ENCODE results near the gene NFIC. TPM values are rescaled to one million over a fixed set of nuclear protein-coding genes. Genes with fewer than 3 reads are reported as not detected.

NFIC gene
- total RNA-seq, 2 experiments from 2014 or later = 1.5 to 1.7 TPM

DNA sequence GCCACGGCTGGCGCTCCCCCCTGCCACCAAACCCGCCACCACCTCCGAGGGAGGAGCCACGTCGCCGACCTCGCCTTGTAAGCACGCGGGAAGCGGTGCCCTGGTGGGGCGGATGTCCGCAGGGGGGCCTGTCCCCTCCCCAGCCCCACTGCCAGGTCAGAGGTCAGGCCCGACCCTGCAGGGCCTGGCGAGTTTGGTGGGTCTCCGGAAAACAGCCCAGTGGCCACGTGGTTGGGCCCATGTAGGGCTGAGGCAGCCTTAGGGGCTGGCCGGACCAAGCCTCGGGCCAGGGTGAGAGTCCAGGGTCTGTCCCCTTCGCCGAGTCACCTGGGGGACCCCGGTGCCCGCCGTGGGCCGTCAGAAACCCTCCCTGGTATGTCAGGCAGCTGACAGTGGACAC, 87.5 kb downstream of the NFIC start:
- no peak for DNase-seq (ENCODE audit: low spot score)
- no peaks in the 10 kb centered on the region for H3K4me1 ChIP-seq (ENCODE audit: insufficient read depth, low read length, poor library complexity, severe bottlenecking)
- intact Hi-C loops (cut with micrococcal nuclease; ENCODE audit: unreplicated experiment) = no loop called here
- POLR2A ChIA-PET = no interaction called here
- H3K4me2 ChIP-seq (ENCODE audit: low read length) = no peak overlapping the region
- no peak overlapping the region for H2AFZ ChIP-seq (ENCODE audit: low read length)
- CTCF ChIA-PET (ENCODE audit: unreplicated experiment) = no interaction called here
- H4K20me1 ChIP-seq (ENCODE audit: insufficient read depth, low read length) = no peaks in the 10 kb centered on the region
- H3K9me3 ChIP-seq (ENCODE audit: low read length) = no peaks in the 10 kb centered on the region
- no peak overlapping the region for H3K4me3 ChIP-seq (ENCODE audit: low read depth, low read length, poor library complexity, severe bottlenecking)
- no peaks in the 10 kb centered on the region for H3K36me3 ChIP-seq (ENCODE audit: insufficient read depth, low read length)
- TF ChIP-seq, protein P1, sequence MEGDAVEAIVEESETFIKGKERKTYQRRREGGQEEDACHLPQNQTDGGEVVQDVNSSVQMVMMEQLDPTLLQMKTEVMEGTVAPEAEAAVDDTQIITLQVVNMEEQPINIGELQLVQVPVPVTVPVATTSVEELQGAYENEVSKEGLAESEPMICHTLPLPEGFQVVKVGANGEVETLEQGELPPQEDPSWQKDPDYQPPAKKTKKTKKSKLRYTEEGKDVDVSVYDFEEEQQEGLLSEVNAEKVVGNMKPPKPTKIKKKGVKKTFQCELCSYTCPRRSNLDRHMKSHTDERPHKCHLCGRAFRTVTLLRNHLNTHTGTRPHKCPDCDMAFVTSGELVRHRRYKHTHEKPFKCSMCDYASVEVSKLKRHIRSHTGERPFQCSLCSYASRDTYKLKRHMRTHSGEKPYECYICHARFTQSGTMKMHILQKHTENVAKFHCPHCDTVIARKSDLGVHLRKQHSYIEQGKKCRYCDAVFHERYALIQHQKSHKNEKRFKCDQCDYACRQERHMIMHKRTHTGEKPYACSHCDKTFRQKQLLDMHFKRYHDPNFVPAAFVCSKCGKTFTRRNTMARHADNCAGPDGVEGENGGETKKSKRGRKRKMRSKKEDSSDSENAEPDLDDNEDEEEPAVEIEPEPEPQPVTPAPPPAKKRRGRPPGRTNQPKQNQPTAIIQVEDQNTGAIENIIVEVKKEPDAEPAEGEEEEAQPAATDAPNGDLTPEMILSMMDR (conservative IDR thresholded peaks at IDR 0.05; ENCODE audit: low read length) = no peak
- no peak for TF ChIP-seq EZH2phosphoT487 (IDR thresholded peaks at IDR 0.05; ENCODE audit: borderline replicate concordance, low read depth, low read length)
- H3K9me2 ChIP-seq (ENCODE audit: insufficient read depth, low read length) = no peaks in the 10 kb centered on the region
- no peak overlapping the region for H3K27ac ChIP-seq (ENCODE audit: low read depth, low read length, poor library complexity, severe bottlenecking)
- H3K79me2 ChIP-seq (ENCODE audit: insufficient read depth, low read depth, low read length) = no peaks in the 10 kb centered on the region
- no TSS peak for BruUV-seq (replicated peaks)

DNA sequence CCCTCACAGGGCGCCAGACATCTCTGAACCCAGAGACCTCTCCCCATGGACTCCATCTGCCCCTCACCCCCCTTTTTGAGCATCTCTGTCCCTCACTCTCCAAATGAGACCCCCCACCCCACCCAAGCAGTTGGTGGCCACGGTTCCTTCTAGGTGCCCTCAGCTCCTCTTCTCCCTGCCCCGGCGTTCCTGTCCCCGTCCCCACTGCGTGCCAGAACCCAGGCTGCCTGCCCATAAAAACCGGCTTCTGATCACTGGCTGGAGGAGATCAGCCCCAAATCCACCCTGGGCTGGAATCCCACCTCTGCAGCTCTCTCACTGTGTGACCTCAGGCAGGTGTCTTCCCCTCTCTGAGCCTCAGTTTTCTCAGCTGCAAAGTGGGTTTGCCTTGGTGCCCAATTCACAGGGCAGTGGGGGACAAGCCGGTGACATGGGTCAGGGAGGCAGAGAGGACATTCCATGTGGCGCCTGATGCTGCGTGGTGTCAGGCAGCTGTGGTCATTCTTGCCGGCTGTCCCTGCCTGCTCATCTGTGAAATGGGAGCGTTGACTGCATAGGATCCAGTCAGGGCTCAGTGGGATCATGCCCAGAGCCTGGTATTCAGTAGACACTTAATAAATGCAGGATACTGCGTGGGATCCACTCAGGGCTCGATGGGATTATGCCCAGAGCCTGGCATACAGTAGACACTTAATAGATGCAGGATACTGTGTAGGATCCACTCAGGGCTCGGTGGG, 88.4 kb downstream of the NFIC start:
- POLR2A ChIA-PET = no interaction called here
- Histone ChIP-seq H3K4me1 (ENCODE audit: insufficient read depth, low read length, poor library complexity, severe bottlenecking) (no peaks in the 10 kb centered on the region), H3K27ac (ENCODE audit: low read depth, low read length, poor library complexity, severe bottlenecking) (no peak overlapping the region), H2AFZ (ENCODE audit: low read length) (no peak overlapping the region), H3K36me3 (ENCODE audit: insufficient read depth, low read length) (no peaks in the 10 kb centered on the region), H3K79me2 (ENCODE audit: insufficient read depth, low read depth, low read length) (no peaks in the 10 kb centered on the region), H3K9me2 (ENCODE audit: insufficient read depth, low read length) (no peaks in the 10 kb centered on the region), H3K4me2 (ENCODE audit: low read length) (no peak overlapping the region), H3K4me3 (ENCODE audit: low read depth, low read length, poor library complexity, severe bottlenecking) (no peak overlapping the region), H4K20me1 (ENCODE audit: insufficient read depth, low read length) (no peaks in the 10 kb centered on the region), H3K9me3 (ENCODE audit: low read length) (no peaks in the 10 kb centered on the region)
- CTCF ChIA-PET (ENCODE audit: unreplicated experiment) = no interaction called here
- intact Hi-C loops (cut with micrococcal nuclease; ENCODE audit: unreplicated experiment) = no loop called here
- DNase-seq (ENCODE audit: low spot score) = no peak
- BruUV-seq (replicated peaks) = no TSS peak
- TF ChIP-seq, protein P1 (conservative IDR thresholded peaks at IDR 0.05; ENCODE audit: low read length) = no peak
- no peak for TF ChIP-seq EZH2phosphoT487 (IDR thresholded peaks at IDR 0.05; ENCODE audit: borderline replicate concordance, low read depth, low read length)

DNA sequence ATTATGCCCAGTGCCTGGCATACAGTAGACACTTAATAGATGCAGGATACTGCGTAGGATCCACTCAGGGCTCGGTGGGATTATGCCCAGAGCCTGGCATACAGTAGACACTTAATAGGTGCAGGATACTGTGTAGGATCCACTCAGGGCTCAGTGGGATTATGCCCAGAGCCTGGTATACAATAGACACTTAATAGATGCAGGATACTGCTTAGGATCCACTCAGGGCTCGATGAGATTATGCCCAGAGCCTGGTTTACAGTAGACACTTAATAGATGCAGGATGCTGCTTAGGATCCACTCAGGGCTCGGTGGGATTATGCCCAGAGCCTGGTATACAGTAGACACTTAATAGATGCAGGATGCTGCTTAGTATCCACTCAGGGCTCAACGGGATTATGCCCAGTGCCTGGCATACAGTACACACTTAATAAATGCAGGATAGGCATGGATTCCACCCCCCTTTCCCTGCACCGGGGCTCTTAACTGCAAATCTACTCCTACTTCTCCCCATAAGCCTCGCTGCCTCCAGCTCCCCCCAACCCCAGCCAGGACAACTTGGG, 89.1 kb downstream of the NFIC start:
- H3K36me3 ChIP-seq (ENCODE audit: insufficient read depth, low read length) = no peaks in the 10 kb centered on the region
- ChIA-PET CTCF (ENCODE audit: unreplicated experiment) (no interaction called here), POLR2A (no interaction called here)
- no peaks in the 10 kb centered on the region for H3K4me1 ChIP-seq (ENCODE audit: insufficient read depth, low read length, poor library complexity, severe bottlenecking)
- H2AFZ ChIP-seq (ENCODE audit: low read length) = no peak overlapping the region
- H4K20me1 ChIP-seq (ENCODE audit: insufficient read depth, low read length) = no peaks in the 10 kb centered on the region
- no peak for DNase-seq (ENCODE audit: low spot score)
- H3K4me2 ChIP-seq (ENCODE audit: low read length) = no peak overlapping the region
- no peaks in the 10 kb centered on the region for H3K9me2 ChIP-seq (ENCODE audit: insufficient read depth, low read length)
- no peaks in the 10 kb centered on the region for H3K79me2 ChIP-seq (ENCODE audit: insufficient read depth, low read depth, low read length)
- no TSS peak for BruUV-seq (replicated peaks)
- H3K4me3 ChIP-seq (ENCODE audit: low read depth, low read length, poor library complexity, severe bottlenecking) = no peak overlapping the region
- H3K27ac ChIP-seq (ENCODE audit: low read depth, low read length, poor library complexity, severe bottlenecking) = no peak overlapping the region
- no peaks in the 10 kb centered on the region for H3K9me3 ChIP-seq (ENCODE audit: low read length)
- intact Hi-C loops (cut with micrococcal nuclease; ENCODE audit: unreplicated experiment) = no loop called here
- TF ChIP-seq, protein P1 (conservative IDR thresholded peaks at IDR 0.05; ENCODE audit: low read length) = no peak
- TF ChIP-seq EZH2phosphoT487 (IDR thresholded peaks at IDR 0.05; ENCODE audit: borderline replicate concordance, low read depth, low read length) = no peak
